Measurements from ENCODE around the gene TOMM34. TPM values are rescaled to one million over a fixed set of nuclear protein-coding genes. Genes with fewer than 3 reads are reported as not detected.

The TOMM34 gene
- total and polyA plus RNA-seq, 11 donors = 5.4 to 27.4 (median 12.7) TPM

DNA sequence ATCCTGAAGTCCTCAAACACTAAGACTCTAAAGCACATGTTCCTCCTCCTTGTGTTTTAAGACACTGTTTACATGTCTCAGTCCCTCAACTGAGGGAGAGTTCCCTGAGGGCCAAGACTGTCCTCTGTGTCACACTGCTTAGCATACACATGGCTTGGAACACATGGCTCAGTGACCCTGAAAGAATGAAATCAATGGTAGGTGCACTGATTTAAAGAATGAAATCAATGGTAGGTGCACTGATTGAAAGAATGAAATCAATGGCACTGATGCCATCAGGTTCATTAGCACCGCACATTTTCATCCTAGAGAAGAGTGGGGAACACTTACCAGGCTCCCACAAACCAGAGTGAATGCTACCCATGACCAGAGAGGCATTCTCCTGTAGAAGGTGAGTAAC is 9.8 kb downstream of the TOMM34 start:
- no peak for DNase-seq
- whole genome bisulfite sequencing, 4 donors = 92 to 100% (median 97%) methylated on average over 1 of the region's 1 CpG
- Histone ChIP-seq H3K27me3 (no peaks in the 10 kb centered on the region), H3K9me3 (no peaks in the 10 kb centered on the region), H3K4me1 (peaks cover 0 to 5% (median 0%) of the 10 kb centered on the region in 12 donors), H3K27ac (no peak overlapping the region), H3K4me3 (no peak overlapping the region), H3K36me3 (peaks cover 0 to 100% (median 97%) of the 10 kb centered on the region in 9 donors)
- no peak for TF ChIP-seq POLR2A (IDR thresholded peaks at IDR 0.05)
- TF ChIP-seq, protein P1, sequence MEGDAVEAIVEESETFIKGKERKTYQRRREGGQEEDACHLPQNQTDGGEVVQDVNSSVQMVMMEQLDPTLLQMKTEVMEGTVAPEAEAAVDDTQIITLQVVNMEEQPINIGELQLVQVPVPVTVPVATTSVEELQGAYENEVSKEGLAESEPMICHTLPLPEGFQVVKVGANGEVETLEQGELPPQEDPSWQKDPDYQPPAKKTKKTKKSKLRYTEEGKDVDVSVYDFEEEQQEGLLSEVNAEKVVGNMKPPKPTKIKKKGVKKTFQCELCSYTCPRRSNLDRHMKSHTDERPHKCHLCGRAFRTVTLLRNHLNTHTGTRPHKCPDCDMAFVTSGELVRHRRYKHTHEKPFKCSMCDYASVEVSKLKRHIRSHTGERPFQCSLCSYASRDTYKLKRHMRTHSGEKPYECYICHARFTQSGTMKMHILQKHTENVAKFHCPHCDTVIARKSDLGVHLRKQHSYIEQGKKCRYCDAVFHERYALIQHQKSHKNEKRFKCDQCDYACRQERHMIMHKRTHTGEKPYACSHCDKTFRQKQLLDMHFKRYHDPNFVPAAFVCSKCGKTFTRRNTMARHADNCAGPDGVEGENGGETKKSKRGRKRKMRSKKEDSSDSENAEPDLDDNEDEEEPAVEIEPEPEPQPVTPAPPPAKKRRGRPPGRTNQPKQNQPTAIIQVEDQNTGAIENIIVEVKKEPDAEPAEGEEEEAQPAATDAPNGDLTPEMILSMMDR (IDR thresholded peaks at IDR 0.05) = no peak
- intact Hi-C loops (cut with DNase I) = no loop called here
- ATAC-seq = no peak

DNA sequence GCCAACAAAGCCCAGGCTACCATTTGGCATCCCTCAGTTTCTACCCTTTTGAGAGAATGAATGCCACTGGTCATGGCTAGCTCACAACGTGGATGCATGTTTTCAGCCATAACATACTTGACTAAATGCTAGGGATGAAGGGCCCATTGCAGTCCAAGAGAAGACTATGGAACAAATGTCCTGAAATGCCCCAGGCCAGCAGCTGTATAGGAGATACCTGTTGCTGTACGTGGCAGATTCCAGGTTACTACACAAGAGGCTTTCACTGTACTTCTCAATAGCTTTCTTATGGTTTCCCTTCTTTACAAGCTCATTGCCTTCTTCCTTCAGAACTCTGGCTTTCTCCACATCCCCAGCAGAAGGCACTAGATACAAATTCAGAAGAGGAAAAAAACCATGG is 11.7 kb downstream of the TOMM34 start:
- no peak overlapping the region for H3K27ac ChIP-seq
- ATAC-seq (no peak), DNase-seq (no peak)
- WGBS, 4 donors = 85 to 96% (median 87%) methylated on average over 2 of the region's 2 CpGs
- TF ChIP-seq POLR2A (IDR thresholded peaks at IDR 0.05) = no peak
- TF ChIP-seq, protein P1 (IDR thresholded peaks at IDR 0.05) = no peak
- no peaks in the 10 kb centered on the region for H3K27me3 ChIP-seq
- no peaks in the 10 kb centered on the region for H3K9me3 ChIP-seq
- no peak overlapping the region for H3K4me3 ChIP-seq
- peaks cover 0 to 5% (median 0%) of the 10 kb centered on the region in 12 donors for H3K4me1 ChIP-seq
- intact Hi-C loops (cut with DNase I) = no loop called here
- H3K36me3 ChIP-seq = peaks cover 0 to 99% (median 97%) of the 10 kb centered on the region in 9 donors

DNA sequence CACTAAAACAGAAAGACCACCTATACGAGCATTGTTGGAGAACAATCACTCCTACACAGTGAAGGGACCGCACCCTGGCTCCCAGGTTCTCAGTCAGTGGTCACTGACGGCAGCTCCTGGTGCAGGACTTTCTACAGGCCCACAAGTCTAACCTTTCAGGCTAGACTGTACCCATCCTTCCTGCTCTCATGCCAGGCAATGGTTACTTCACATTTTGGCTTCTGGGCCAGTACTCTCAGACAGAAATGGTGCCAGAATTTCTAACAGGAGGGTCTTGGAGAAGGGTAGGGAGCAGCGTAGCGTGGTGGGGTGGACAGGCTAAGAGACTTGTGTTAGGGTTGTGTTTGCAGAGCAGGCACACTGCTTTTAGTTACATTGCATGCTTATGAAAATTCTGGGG is 12.1 kb downstream of the TOMM34 start:
- intact Hi-C loops (cut with DNase I) = no loop called here
- 89 to 94% (median 92%) methylated on average over 5 of the region's 5 CpGs for WGBS, 4 donors
- ATAC-seq = no peak

DNA sequence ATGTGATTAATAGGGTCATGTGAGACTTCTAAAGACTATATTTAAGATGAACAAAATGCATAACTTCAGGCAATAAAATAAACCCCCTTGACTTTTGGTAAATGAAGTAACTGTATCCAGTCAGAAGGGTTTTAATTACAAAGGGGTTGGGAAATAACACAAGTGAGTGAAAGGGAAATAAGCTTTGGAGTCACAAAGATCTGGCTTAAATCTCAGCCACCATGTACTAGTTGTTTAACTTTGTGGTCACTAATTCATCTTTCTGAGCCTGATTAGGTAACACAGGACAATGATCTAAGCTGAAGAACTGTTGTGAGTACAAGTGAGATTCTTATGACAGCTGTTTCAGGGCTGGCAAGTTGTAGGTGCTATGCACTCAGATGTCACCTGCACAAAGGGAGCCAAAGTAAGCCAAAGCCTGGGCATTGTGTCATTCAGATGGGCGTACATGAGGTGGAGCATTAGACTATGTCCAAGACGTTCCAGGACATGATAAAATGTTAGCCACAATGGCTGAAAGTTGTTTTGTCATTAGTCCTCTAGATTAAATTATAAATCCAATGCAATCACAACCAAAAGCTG is 13.8 kb downstream of the TOMM34 start:
- intact Hi-C loops (cut with DNase I) = no loop called here
- H3K4me1 ChIP-seq = peaks cover 0 to 5% (median 0%) of the 10 kb centered on the region in 12 donors
- no peaks in the 10 kb centered on the region for H3K27me3 ChIP-seq
- H3K36me3 ChIP-seq = peaks cover 0 to 100% (median 97%) of the 10 kb centered on the region in 9 donors
- no peak for TF ChIP-seq POLR2A (IDR thresholded peaks at IDR 0.05)
- TF ChIP-seq, protein P1 (IDR thresholded peaks at IDR 0.05) = no peak
- DNase-seq = no peak
- no peaks in the 10 kb centered on the region for H3K9me3 ChIP-seq
- no peak for ATAC-seq
- WGBS, 4 donors = 81 to 90% (median 88%) methylated on average over 2 of the region's 2 CpGs
- H3K27ac ChIP-seq = no peak overlapping the region
- no peak overlapping the region for H3K4me3 ChIP-seq

More for the DNA sequence above, 12.1 kb downstream of the TOMM34 start:
- Histone ChIP-seq H3K4me3 (no peak overlapping the region), H3K27me3 (no peaks in the 10 kb centered on the region), H3K9me3 (no peaks in the 10 kb centered on the region), H3K27ac (no peak overlapping the region), H3K36me3 (peaks cover 0 to 99% (median 97%) of the 10 kb centered on the region in 9 donors), H3K4me1 (peaks cover 0 to 5% (median 0%) of the 10 kb centered on the region in 12 donors)
- TF ChIP-seq, protein P1 (IDR thresholded peaks at IDR 0.05) = no peak
- no peak for TF ChIP-seq POLR2A (IDR thresholded peaks at IDR 0.05)
- no peak for DNase-seq

Data from heart left ventricle (tissue), 16 donors.